A673 (cell line): ENCODE results near the gene C4A. TPM values are rescaled to one million over a fixed set of nuclear protein-coding genes. Genes with fewer than 3 reads are reported as not detected.

Experiments used
- BruUV-seq: library from RNA; stranded (reverse); fragments of 400-500 nt; replicated peaks from 2 replicates; lab custom pipeline; 2021; lab: Mats Ljungman, UMichigan
- CTCF ChIA-PET: fragments of 300-600 bp; sonication (Branson Sonifier 250); formaldehyde crosslinking; loops from one replicate; lab custom pipeline; 2022; ENCODE audit warnings: antibody characterized with exemption; lab: Charles Lee
- POLR2A ChIA-PET: fragments of 300-600 bp; sonication (Branson Sonifier 250); formaldehyde crosslinking; loops from one replicate; lab custom pipeline; 2022; ENCODE audit warnings: antibody characterized with exemption; ENCODE audit not compliant: low non-redundant PET; lab: Charles Lee
- DNase-seq: peaks from one replicate; pipeline ENCODE4 v3.0.0-alpha.2; 2015; ENCODE audit warnings: low spot score
- H3K27ac ChIP-seq: fragments of 200-600 bp; sonication (generic); 2 replicates; pipeline ENCODE4 v1.5.1; 2016; ENCODE audit warnings: mixed run types, low read depth, mild to moderate bottlenecking, mixed read lengths, antibody characterized with exemption, low read length; ENCODE audit not compliant: poor library complexity, severe bottlenecking
- H3K27me3 ChIP-seq: fragments of 200-600 bp; sonication (generic); replicated peaks from 2 replicates; pipeline ENCODE4 v1.6.1; 2017; ENCODE audit warnings: mixed run types, low read depth, mild to moderate bottlenecking, mixed read lengths, antibody characterized with exemption, low read length; ENCODE audit not compliant: insufficient read depth, poor library complexity
- H3K36me3 ChIP-seq: fragments of 200-600 bp; sonication (generic); 2 replicates; pipeline ENCODE4 v1.6.1; 2016; ENCODE audit warnings: mixed run types, mild to moderate bottlenecking, mixed read lengths, antibody characterized with exemption, low read length; ENCODE audit not compliant: insufficient read depth, poor library complexity, severe bottlenecking
- H3K4me1 ChIP-seq: fragments of 200-600 bp; sonication (generic); 2 replicates; pipeline ENCODE4 v1.6.1; 2017; ENCODE audit warnings: mixed run types, mild to moderate bottlenecking, mixed read lengths, antibody characterized with exemption, low read length; ENCODE audit not compliant: insufficient read depth, poor library complexity, severe bottlenecking
- H3K4me3 ChIP-seq: fragments of 200-600 bp; sonication (generic); 2 replicates; pipeline ENCODE4 v1.5.1; 2016; ENCODE audit warnings: low read depth, mixed run types, mild to moderate bottlenecking, mixed read lengths, low read length; ENCODE audit not compliant: poor library complexity, severe bottlenecking
- H3K9me3 ChIP-seq: fragments of 200-600 bp; sonication (generic); 2 replicates; pipeline ENCODE4 v1.6.1; 2016; ENCODE audit warnings: mixed run types, low read depth, mild to moderate bottlenecking, mixed read lengths, antibody characterized with exemption, low read length; ENCODE audit not compliant: poor library complexity, severe bottlenecking
- EZH2 ChIP-seq: fragments of 200-600 bp; sonication (generic); IDR thresholded peaks from 2 replicates; pipeline ENCODE4 v1.6.1; 2017; ENCODE audit warnings: borderline replicate concordance, low read depth, mild to moderate bottlenecking, mixed read lengths, antibody characterized with exemption, low read length; ENCODE audit not compliant: poor library complexity, severe bottlenecking
- intact Hi-C: fragments of 100-400 bp; cut with micrococcal nuclease; formaldehyde crosslinking; loops from one replicate; pipeline ENCODE4 v1.10.0; 2022; ENCODE audit not compliant: unreplicated experiment
- total RNA-seq: library from RNA; stranded (reverse); gene quantifications from 2 replicates; pipeline ENCODE4 v1.2.3, GENCODE V29; 2021
- TF ChIP-seq, protein P1 (sequence below): fragments of 300-800, 200-600 bp; sonication (generic); conservative IDR thresholded peaks from 2 replicates; pipeline ENCODE4 v1.5.1; 2017; ENCODE audit warnings: low read depth, mild to moderate bottlenecking, antibody characterized with exemption, low read length, moderate library complexity, mixed read lengths

The C4A gene
- total RNA-seq, 1 experiment from 2014 or later, result 4.6 TPM

DNA sequence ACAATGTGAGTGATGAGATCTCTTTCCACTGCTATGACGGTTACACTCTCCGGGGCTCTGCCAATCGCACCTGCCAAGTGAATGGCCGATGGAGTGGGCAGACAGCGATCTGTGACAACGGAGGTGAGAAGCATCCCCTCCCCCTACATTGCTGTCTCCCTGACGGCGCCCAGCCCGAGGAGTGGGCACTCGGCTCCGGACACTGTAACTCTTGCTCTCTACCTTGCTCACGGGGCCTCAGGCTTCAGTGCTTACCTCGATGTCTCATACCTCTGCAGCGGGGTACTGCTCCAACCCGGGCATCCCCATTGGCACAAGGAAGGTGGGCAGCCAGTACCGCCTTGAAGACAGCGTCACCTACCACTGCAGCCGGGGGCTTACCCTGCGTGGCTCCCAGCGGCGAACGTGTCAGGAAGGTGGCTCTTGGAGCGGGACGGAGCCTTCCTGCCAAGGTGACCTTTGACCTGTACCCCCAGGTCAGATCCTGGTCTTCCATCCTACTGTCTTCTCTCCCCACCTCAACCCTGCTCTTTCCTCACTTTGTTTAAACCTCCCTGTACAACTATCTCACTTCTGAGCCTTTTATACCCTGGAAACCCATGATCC lies 34.7 kb upstream of the C4A start:
- CTCF ChIA-PET, result no interaction called here
- DNase-seq, result no peak
- BruUV-seq, result no TSS peak
- Histone ChIP-seq H3K4me1 (no peaks in the 10 kb centered on the region), H3K4me3 (no peak overlapping the region), H3K36me3 (peaks cover 8% of the 10 kb centered on the region), H3K27me3 (no peaks in the 10 kb centered on the region), H3K27ac (no peak overlapping the region), H3K9me3 (no peaks in the 10 kb centered on the region)
- TF ChIP-seq, protein P1, sequence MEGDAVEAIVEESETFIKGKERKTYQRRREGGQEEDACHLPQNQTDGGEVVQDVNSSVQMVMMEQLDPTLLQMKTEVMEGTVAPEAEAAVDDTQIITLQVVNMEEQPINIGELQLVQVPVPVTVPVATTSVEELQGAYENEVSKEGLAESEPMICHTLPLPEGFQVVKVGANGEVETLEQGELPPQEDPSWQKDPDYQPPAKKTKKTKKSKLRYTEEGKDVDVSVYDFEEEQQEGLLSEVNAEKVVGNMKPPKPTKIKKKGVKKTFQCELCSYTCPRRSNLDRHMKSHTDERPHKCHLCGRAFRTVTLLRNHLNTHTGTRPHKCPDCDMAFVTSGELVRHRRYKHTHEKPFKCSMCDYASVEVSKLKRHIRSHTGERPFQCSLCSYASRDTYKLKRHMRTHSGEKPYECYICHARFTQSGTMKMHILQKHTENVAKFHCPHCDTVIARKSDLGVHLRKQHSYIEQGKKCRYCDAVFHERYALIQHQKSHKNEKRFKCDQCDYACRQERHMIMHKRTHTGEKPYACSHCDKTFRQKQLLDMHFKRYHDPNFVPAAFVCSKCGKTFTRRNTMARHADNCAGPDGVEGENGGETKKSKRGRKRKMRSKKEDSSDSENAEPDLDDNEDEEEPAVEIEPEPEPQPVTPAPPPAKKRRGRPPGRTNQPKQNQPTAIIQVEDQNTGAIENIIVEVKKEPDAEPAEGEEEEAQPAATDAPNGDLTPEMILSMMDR, result no peak
- no peak for TF ChIP-seq EZH2
- intact Hi-C loops, result no loop called here
- POLR2A ChIA-PET, result no interaction called here

DNA sequence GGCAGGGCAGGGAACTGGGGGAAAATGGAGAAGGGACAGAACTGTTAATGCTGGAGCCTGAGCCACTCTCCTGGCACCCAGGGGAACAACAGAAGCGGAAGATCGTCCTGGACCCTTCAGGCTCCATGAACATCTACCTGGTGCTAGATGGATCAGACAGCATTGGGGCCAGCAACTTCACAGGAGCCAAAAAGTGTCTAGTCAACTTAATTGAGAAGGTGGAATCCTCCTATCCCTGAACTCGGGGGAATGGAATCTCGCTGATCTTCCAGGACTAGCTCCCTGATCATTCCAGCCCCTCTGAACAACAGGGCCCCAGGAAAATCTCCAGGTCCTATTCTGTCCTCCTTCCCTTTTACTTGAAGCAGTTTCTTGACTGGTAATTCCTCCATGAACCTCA lies 34.0 kb upstream of the C4A start:
- H3K27ac ChIP-seq, result no peak overlapping the region
- H3K9me3 ChIP-seq, result no peaks in the 10 kb centered on the region
- peaks cover 15% of the 10 kb centered on the region for H3K36me3 ChIP-seq
- intact Hi-C loops, result no loop called here
- ChIA-PET POLR2A (no interaction called here), CTCF (no interaction called here)
- no peaks in the 10 kb centered on the region for H3K27me3 ChIP-seq
- no TSS peak for BruUV-seq
- no peaks in the 10 kb centered on the region for H3K4me1 ChIP-seq
- TF ChIP-seq EZH2, result no peak
- TF ChIP-seq, protein P1, result no peak
- no peak overlapping the region for H3K4me3 ChIP-seq
- DNase-seq, result no peak

DNA sequence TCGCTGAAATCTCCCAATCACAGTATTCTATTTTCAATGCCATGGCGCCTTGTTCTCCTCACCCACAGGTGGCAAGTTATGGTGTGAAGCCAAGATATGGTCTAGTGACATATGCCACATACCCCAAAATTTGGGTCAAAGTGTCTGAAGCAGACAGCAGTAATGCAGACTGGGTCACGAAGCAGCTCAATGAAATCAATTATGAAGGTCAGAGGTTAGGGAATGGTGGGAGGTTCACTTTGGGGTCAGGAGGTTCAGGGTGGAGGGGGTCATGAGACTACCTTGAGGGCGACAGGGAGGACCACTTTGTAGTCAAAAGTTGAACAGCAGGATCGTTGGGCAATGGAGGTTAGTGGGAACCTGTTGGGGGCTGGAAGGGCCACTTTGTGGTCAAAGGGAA lies 33.6 kb upstream of the C4A start:
- H3K36me3 ChIP-seq, result peaks cover 19% of the 10 kb centered on the region
- BruUV-seq, result no TSS peak
- ChIA-PET CTCF (no interaction called here), POLR2A (no interaction called here)
- intact Hi-C loops, result no loop called here
- H3K4me3 ChIP-seq, result no peak overlapping the region
- DNase-seq, result no peak
- H3K27me3 ChIP-seq, result no peaks in the 10 kb centered on the region
- H3K9me3 ChIP-seq, result no peaks in the 10 kb centered on the region
- H3K4me1 ChIP-seq, result no peaks in the 10 kb centered on the region
- no peak for TF ChIP-seq EZH2
- TF ChIP-seq, protein P1, result no peak
- H3K27ac ChIP-seq, result no peak overlapping the region
